HepG2 (cell line): ENCODE data around the gene NCKIPSD. TPM values are rescaled to one million over a fixed set of nuclear protein-coding genes. Genes with fewer than 3 reads are reported as not detected.

ENCODE experiments used
- ATAC-seq: fragments of 200-7000 bp; cut with Tn5 transposase; 3 replicates; pipeline ENCODE4 v1.9.1; 2020; ENCODE audit warnings: mild to moderate bottlenecking, moderate library complexity
- BruUV-seq: library from RNA; stranded (reverse); fragments of 400-500 nt; replicated peaks from 2 replicates; lab custom pipeline; 2021; lab: Mats Ljungman, UMichigan
- CTCF ChIA-PET: fragments of 300-600 bp; formaldehyde crosslinking; extraction: SDS; loops from one replicate; lab custom pipeline; 2021; ENCODE audit warnings: low total read pairs, inconsistent platforms, low intra/inter-chr PET ratio; lab: Yijun Ruan, JAX
- POLR2A ChIA-PET: fragments of 350-600 bp; sonication (Branson Sonifier 250); formaldehyde crosslinking; loops from one replicate; lab custom pipeline; 2020; ENCODE audit warnings: antibody characterized with exemption, inconsistent platforms; lab: Yijun Ruan, JAX
- DNase-seq: peaks from one replicate; pipeline ENCODE4 v3.0.0-alpha.2; 2015; ENCODE audit warnings: low spot score
- FAIRE-seq: peaks from 3 replicates; lab custom pipeline; 2011; peaks lifted over from hg19 to GRCh38; lab: Jason Lieb, UNC
- H2AFZ ChIP-seq: one replicate; pipeline ENCODE4 v1.6.1; 2011; ENCODE audit warnings: low read length, inconsistent platforms
- H3K27ac ChIP-seq: fragments of 300-600 bp; 3 replicates; pipeline ENCODE4 v1.8.0; 2011; ENCODE audit warnings: mixed run types, mild to moderate bottlenecking, mixed read lengths, low read length, inconsistent platforms; ENCODE audit not compliant: insufficient read depth; ENCODE audit errors: extremely low read length
- H3K27me3 ChIP-seq, 2 experiments: fragments of 200-600 bp in 1 of 2; 2 replicates in 1 of 2; 3 replicates in 1 of 2; pipeline versions ENCODE4 v1.6.0 to v1.8.0; 2011; ENCODE audit warnings: low read length in 2 of 2, mild to moderate bottlenecking in 2 of 2, moderate library complexity in 2 of 2, inconsistent platforms in 1 of 2; ENCODE audit not compliant: insufficient read depth in 2 of 2, control insufficient read depth in 1 of 2
- H3K36me3 ChIP-seq, 2 experiments: fragments of 200-600 bp in 1 of 2; replicated peaks in 1 of 2; 2 replicates in 1 of 2; 3 replicates in 1 of 2; pipeline versions ENCODE4 v1.5.1 to v1.8.0; 2011; ENCODE audit warnings: low read length in 2 of 2, inconsistent platforms in 1 of 2; ENCODE audit not compliant: insufficient read depth in 2 of 2, control insufficient read depth in 1 of 2
- H3K4me1 ChIP-seq: 2 replicates; pipeline ENCODE4 v1.5.1; 2012; ENCODE audit warnings: low read length, inconsistent platforms; ENCODE audit not compliant: insufficient read depth
- H3K4me2 ChIP-seq: 2 replicates; pipeline ENCODE4 v1.6.0; 2011; ENCODE audit warnings: low read depth, low read length, inconsistent platforms
- H3K4me3 ChIP-seq, 3 experiments: fragments of 200-600 bp in 1 of 3; sonication (generic), shearing (Covaris generic) in 1 of 3; replicated peaks in 1 of 3; 2 replicates each; pipeline ENCODE4 v1.5.1; 2011 to 2016; ENCODE audit warnings: low read length in 3 of 3, inconsistent platforms in 2 of 3, low read depth in 2 of 3, mild to moderate bottlenecking in 2 of 3, control low read depth in 1 of 3, mixed read lengths in 1 of 3; ENCODE audit not compliant: insufficient read depth in 1 of 3
- H3K79me2 ChIP-seq: one replicate; pipeline ENCODE4 v1.6.1; 2011; ENCODE audit warnings: low read length, inconsistent platforms; ENCODE audit not compliant: insufficient read depth
- H3K9ac ChIP-seq: 2 replicates; pipeline ENCODE4 v1.6.0; 2011; ENCODE audit warnings: mild to moderate bottlenecking, low read depth, low read length, inconsistent platforms; ENCODE audit not compliant: insufficient read depth
- H3K9me3 ChIP-seq: 2 replicates; pipeline ENCODE4 v1.5.1; 2012; ENCODE audit warnings: mild to moderate bottlenecking, low read length
- H4K20me1 ChIP-seq: 2 replicates; pipeline ENCODE4 v1.6.0; 2011; ENCODE audit warnings: inconsistent platforms, mild to moderate bottlenecking, low read length, moderate library complexity; ENCODE audit not compliant: insufficient read depth
- FLYWCH1 ChIP-seq: sonication (generic); formaldehyde crosslinking; IDR thresholded peaks from 2 replicates; pipeline ENCODE4 v1.8.1; 2023; ENCODE audit warnings: mild to moderate bottlenecking, missing genetic modification reagents
- FOXO1 ChIP-seq: sonication (generic); formaldehyde crosslinking; IDR thresholded peaks from 2 replicates; pipeline ENCODE4 v1.4.0; 2020; ENCODE audit warnings: missing genetic modification reagents
- HOXA5 ChIP-seq: sonication (generic); formaldehyde crosslinking; IDR thresholded peaks from 2 replicates; pipeline ENCODE4 v1.4.0; 2020; ENCODE audit warnings: missing genetic modification reagents
- HOXA7 ChIP-seq: sonication (generic); formaldehyde crosslinking; IDR thresholded peaks from 2 replicates; pipeline ENCODE4 v1.8.1; 2022; ENCODE audit warnings: mild to moderate bottlenecking, missing genetic modification reagents, moderate library complexity
- RBM22 ChIP-seq: fragments of 200-400 bp; formaldehyde crosslinking; optimal IDR thresholded peaks from 2 replicates; pipeline ENCODE3; 2017; ENCODE audit warnings: mild to moderate bottlenecking, low read length, moderate library complexity
- ZEB1 ChIP-seq: IDR thresholded peaks from 2 replicates; pipeline ENCODE4 v1.6.1; 2012; ENCODE audit warnings: mild to moderate bottlenecking, low read depth, inconsistent platforms; ENCODE audit not compliant: insufficient replicate concordance
- ZFYVE20 ChIP-seq: sonication (generic); formaldehyde crosslinking; IDR thresholded peaks from 2 replicates; pipeline ENCODE4 v1.8.0; 2023; ENCODE audit warnings: low read depth, mild to moderate bottlenecking, moderate library complexity, missing genetic modification reagents, borderline replicate concordance
- ZNF20 ChIP-seq: sonication (generic); formaldehyde crosslinking; IDR thresholded peaks from 2 replicates; pipeline ENCODE4 v1.4.0; 2020; ENCODE audit warnings: mild to moderate bottlenecking, moderate library complexity, missing genetic modification reagents
- ZNF44 ChIP-seq: sonication (generic); formaldehyde crosslinking; IDR thresholded peaks from 2 replicates; pipeline ENCODE4 v1.5.1; 2020; ENCODE audit warnings: mild to moderate bottlenecking, missing genetic modification reagents
- ZNF569 ChIP-seq: sonication (generic); formaldehyde crosslinking; IDR thresholded peaks from 2 replicates; pipeline ENCODE4 v1.5.0; 2020; ENCODE audit warnings: mild to moderate bottlenecking, missing genetic modification reagents, moderate library complexity, borderline replicate concordance
- ZNF747 ChIP-seq: sonication (generic); formaldehyde crosslinking; IDR thresholded peaks from 2 replicates; pipeline ENCODE4 v1.8.1; 2023; ENCODE audit warnings: missing genetic modification reagents, mild to moderate bottlenecking, borderline replicate concordance
- ZNF891 ChIP-seq: sonication (generic); formaldehyde crosslinking; IDR thresholded peaks from 2 replicates; pipeline ENCODE4 v1.5.0; 2020; ENCODE audit warnings: mild to moderate bottlenecking, missing genetic modification reagents
- ZSCAN31 ChIP-seq: sonication (generic); formaldehyde crosslinking; IDR thresholded peaks from 2 replicates; pipeline ENCODE4 v1.5.0; 2020; ENCODE audit warnings: low read depth, mild to moderate bottlenecking, missing genetic modification reagents
- WGBS: methylation state at CpG from one replicate; pipeline ENCODE4 v1.1.6; 2017; ENCODE audit warnings: low lambda C conversion rate; 5-methylcytosine and 5-hydroxymethylcytosine counted together
- in situ Hi-C: cut with HindIII; loops from 2 replicates; pipeline ENCODE4 v1.10.0; 2017; ENCODE audit warnings: low pct_unique_long_range_greater_than_20kb; ENCODE audit not compliant: extremely low pct_ligation_motif_present
- intact Hi-C: fragments of 100-400 bp; cut with micrococcal nuclease; formaldehyde crosslinking; loops from one replicate; pipeline ENCODE4 v1.10.0; 2022; ENCODE audit not compliant: unreplicated experiment
- polyA plus RNA-seq, 8 experiments: library from polyadenylated mRNA; depleted of rRNA in 3 of 8; stranded (reverse) in 7 of 8; unstranded in 1 of 8; fragments of >200 nt; fragmentation: Illumina TruSeq in 4 of 8; extraction: Trizol in 4 of 8; gene quantifications; 2 replicates each; pipeline versions ENCODE4 v1.2.1 to v1.2.3, GENCODE V29; 2011 to 2016; ENCODE audit warnings: low read depth in 4 of 8, missing spikeins in 1 of 8, mixed read lengths in 1 of 8; ENCODE audit not compliant: insufficient read depth in 1 of 8
- total RNA-seq, 5 experiments: library from RNA; depleted of rRNA; stranded (reverse); fragments of >200 nt; fragmentation: Illumina TruSeq; extraction: Trizol; gene quantifications; 2 replicates each; pipeline ENCODE4 v1.2.3, GENCODE V29; 2016; ENCODE audit warnings: low read depth in 1 of 5
- TF ChIP-seq, protein P1 (sequence below): sonication (generic); formaldehyde crosslinking; IDR thresholded peaks from 2 replicates; pipeline ENCODE4 v1.4.0; 2020; ENCODE audit warnings: mild to moderate bottlenecking, missing genetic modification reagents

Gene NCKIPSD
- total and polyA plus RNA-seq, 2 of the 13 experiments (the other 11 are each of a cell fraction or from before 2014, with no cell fraction given): 13.5 to 35.2 TPM

DNA sequence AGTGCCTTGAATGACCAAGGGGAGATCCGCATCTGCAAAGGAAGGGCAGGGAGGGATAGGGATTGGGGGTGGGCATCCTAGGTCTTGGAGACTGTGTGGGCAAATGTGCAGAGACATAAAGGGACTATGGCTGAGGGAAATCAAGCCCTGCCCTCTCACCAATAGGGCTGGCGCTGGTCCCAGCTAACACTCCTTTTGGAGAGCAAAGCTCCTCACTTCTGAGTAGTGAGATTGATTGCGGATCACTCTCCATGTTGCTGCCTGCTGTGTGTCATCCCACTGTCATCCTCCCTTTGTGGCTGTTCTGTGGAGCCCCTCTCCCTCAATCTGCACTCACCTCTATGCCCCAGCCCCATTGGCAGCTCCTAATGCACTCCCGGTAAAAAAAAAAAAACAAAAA is 20.8 kb downstream of the NCKIPSD start:
- Histone ChIP-seq H2AFZ (no peak overlapping the region), H4K20me1 (peaks cover 6% of the 10 kb centered on the region; the same call in 1 of the 2 replicates), H3K4me3 (no peak overlapping the region), H3K79me2 (no peaks in the 10 kb centered on the region), H3K9me3 (no peaks in the 10 kb centered on the region), H3K4me1 (peaks cover 21% of the 10 kb centered on the region), H3K36me3 (no peaks in the 10 kb centered on the region; a peak in 1 of 5 replicates), H3K4me2 (no peak overlapping the region), H3K27me3 (no peaks in the 10 kb centered on the region), H3K27ac (no peak overlapping the region), H3K9ac (no peak overlapping the region)
- ATAC-seq (no peak), DNase-seq (no peak), FAIRE-seq (no peak)
- BruUV-seq: no TSS peak
- ChIA-PET POLR2A (no interaction called here), CTCF (no interaction called here)
- intact Hi-C loops (no loop called here), in situ Hi-C loops (no loop called here)
- WGBS: 89% methylated on average over 4 of the region's 4 CpGs
- TF ChIP-seq FLYWCH1: no peak
- TF ChIP-seq ZNF20 (CRISPR knock-in tag): no peak
- TF ChIP-seq ZSCAN31 (CRISPR knock-in tag): no peak
- no peak for TF ChIP-seq HOXA5 (CRISPR knock-in tag)

DNA sequence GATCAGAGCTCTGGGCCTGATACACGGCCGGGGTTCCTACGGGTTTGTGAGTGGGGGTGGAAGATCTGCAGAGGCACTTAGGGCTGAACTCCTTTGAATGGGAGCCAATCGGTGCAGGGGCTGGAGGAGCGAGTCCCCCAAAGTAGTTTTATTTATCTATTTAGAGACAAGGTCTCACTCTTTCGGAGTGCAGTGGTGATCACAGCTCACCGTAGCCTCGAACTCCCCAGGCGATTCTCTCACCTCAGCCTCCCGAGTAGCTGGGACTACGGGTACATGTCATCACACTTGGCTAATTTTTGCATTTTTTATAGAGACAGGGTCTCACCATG is 21.4 kb downstream of the NCKIPSD start:
- Histone ChIP-seq H3K9ac (peak overlapping the region; percentile 94), H3K27me3 (no peaks in the 10 kb centered on the region), H3K36me3 (peaks cover 0 to 1% of the 10 kb centered on the region in 2 experiments; a peak in 2 of 5 replicates), H3K4me3 (peak overlapping the region in 1 of 3 experiments; percentile 77; a peak in 1 of 6 replicates), H2AFZ (no peak overlapping the region), H3K4me1 (peaks cover 21% of the 10 kb centered on the region), H3K4me2 (peak overlapping the region; percentile 54), H4K20me1 (peaks cover 6% of the 10 kb centered on the region; the same call in 1 of the 2 replicates), H3K79me2 (no peaks in the 10 kb centered on the region), H3K9me3 (no peaks in the 10 kb centered on the region), H3K27ac (peak overlapping the region; percentile 96)
- ChIA-PET CTCF (interaction anchor here (1.6 kb wide), 1 partner anchor 22 kb away, joined by 4 read pairs; the partner anchor contains the start of gene NCKIPSD), POLR2A (interaction anchor here (1.3 to 4.0 kb wide), 6 partner anchors 12 to 191 kb away, joined by 3 to 40 read pairs (median 9); partner anchors contain the start of genes NCKIPSD, PFKFB4, SLC26A6 and TMEM89)
- TF ChIP-seq FOXO1 (CRISPR knock-in tag): no peak
- no peak for TF ChIP-seq ZFYVE20
- TF ChIP-seq ZNF891: peak; percentile 10; the same call in 1 of the 2 replicates
- TF ChIP-seq, protein P1, sequence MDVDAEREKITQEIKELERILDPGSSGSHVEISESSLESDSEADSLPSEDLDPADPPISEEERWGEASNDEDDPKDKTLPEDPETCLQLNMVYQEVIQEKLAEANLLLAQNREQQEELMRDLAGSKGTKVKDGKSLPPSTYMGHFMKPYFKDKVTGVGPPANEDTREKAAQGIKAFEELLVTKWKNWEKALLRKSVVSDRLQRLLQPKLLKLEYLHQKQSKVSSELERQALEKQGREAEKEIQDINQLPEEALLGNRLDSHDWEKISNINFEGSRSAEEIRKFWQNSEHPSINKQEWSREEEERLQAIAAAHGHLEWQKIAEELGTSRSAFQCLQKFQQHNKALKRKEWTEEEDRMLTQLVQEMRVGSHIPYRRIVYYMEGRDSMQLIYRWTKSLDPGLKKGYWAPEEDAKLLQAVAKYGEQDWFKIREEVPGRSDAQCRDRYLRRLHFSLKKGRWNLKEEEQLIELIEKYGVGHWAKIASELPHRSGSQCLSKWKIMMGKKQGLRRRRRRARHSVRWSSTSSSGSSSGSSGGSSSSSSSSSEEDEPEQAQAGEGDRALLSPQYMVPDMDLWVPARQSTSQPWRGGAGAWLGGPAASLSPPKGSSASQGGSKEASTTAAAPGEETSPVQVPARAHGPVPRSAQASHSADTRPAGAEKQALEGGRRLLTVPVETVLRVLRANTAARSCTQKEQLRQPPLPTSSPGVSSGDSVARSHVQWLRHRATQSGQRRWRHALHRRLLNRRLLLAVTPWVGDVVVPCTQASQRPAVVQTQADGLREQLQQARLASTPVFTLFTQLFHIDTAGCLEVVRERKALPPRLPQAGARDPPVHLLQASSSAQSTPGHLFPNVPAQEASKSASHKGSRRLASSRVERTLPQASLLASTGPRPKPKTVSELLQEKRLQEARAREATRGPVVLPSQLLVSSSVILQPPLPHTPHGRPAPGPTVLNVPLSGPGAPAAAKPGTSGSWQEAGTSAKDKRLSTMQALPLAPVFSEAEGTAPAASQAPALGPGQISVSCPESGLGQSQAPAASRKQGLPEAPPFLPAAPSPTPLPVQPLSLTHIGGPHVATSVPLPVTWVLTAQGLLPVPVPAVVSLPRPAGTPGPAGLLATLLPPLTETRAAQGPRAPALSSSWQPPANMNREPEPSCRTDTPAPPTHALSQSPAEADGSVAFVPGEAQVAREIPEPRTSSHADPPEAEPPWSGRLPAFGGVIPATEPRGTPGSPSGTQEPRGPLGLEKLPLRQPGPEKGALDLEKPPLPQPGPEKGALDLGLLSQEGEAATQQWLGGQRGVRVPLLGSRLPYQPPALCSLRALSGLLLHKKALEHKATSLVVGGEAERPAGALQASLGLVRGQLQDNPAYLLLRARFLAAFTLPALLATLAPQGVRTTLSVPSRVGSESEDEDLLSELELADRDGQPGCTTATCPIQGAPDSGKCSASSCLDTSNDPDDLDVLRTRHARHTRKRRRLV (CRISPR knock-in tag): no peak
- peak; percentile 14 for TF ChIP-seq ZEB1
- TF ChIP-seq ZNF569: 0 out of 2 replicates have a peak, but pooled peaks have one; percentile 42
- peak; percentile 12 for TF ChIP-seq RBM22
- no peak for TF ChIP-seq ZNF44 (CRISPR knock-in tag)
- no peak for TF ChIP-seq HOXA7 (CRISPR knock-in tag)
- TF ChIP-seq ZNF747 (CRISPR knock-in tag): 0 out of 2 replicates have a peak, but pooled peaks have one; percentile 19
- BruUV-seq: no TSS peak
- 51% methylated on average over 10 of the region's 11 CpGs for WGBS
- no peak for ATAC-seq
- intact Hi-C loops: no loop called here
- no peak for FAIRE-seq
- DNase-seq: no peak
- in situ Hi-C loops: no loop called here
